ELR (cell line): ENCODE data around the gene DNAJC6.
"Not testable (repeated sequence)": the region's sequence is repeated elsewhere in the genome, so short reads cannot be mapped to it uniquely, and the experiment has no call there.

Experiments
- DNase-seq: peaks from one replicate; pipeline ENCODE4 v3.0.0-alpha.2; 2015; ENCODE audit warnings: low read depth

Gene DNAJC6

DNA sequence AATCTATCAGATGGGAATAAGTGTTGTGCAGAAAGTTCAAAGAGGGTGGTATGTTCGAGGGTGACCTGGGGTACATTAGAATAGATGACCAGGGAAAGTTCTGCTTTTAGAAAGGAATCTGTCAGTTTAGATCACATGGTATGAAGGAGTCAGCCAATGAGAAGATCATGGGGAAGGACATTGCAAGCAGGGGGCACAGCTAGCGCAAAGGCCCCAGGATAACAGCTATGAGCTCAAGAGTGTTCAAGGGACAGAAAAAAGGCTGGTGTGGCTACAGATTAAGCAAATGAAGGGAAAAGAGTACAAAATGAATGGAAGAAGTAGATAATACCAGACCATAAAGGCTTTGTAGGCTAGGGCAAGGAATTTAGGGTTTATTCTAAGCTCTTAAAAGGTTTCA is 119.7 kb downstream of the DNAJC6 start:
- DNase-seq = no peak

DNA sequence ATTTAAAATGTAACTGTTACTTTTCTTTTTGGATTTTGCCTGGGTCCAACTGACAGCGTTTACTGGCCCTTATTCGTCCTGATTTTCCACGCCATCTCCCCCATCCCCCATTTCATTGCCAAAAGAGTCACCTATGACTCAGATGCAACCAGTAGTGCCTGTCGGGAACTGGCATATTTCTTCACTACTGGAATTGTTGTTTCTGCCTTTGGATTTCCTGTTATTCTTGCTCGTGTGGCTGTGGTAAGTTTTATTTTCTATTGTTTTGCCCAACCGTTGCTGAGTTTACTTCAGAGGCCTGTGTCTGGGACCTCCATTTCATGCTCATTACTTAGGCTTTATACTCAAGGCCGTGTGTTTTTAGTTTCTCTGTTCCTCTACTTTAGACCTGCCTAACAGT is 120.5 kb downstream of the DNAJC6 start:
- DNase-seq = peak; percentile 89

DNA sequence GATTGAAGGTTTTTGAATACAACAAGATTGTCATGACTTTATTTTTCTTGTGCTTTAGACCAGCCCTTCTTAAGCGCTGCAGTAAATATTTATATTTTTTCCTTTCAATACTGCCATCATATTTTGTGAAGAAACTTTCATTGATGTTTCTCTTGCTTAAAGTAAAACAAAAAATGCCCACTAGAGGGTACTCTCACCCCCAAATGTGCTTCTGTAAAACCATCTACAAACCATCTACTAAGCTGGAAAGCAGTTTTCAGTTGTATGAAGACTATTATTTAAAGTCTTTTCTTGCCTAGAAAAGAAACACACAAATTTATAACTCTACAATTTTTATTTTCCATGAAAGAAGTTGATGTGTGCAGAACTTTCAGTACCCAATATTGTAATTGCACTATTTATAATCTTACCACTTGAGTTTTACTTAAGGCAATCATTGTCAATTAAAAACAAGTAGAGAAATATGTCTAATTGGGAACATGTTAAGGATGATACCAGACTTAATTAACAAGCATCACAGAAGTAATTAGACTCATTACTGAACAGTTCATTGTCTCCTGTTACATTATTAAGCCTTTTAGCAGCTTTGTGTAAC is 121.9 kb downstream of the DNAJC6 start:
- DNase-seq = peak; percentile 71

DNA sequence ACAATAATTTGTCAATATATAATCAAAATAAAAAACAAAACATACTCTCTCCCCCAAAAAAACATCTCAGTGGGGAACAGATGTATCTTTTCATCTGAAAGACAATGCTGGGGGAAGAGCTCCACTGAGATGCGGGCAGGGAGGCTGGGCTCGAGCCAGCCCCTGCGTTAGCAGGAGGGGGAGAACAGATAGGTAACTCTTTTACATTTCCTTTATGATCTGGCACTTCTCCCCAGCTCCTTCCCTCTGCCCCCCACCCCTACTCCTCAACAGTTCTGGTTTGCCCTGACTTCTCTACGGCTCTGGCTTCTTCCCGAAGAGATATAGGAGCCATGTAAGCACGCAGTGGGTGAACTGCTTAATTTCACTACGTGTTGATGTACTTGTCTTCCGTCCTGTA is 123.6 kb downstream of the DNAJC6 start:
- no peak for DNase-seq

DNA sequence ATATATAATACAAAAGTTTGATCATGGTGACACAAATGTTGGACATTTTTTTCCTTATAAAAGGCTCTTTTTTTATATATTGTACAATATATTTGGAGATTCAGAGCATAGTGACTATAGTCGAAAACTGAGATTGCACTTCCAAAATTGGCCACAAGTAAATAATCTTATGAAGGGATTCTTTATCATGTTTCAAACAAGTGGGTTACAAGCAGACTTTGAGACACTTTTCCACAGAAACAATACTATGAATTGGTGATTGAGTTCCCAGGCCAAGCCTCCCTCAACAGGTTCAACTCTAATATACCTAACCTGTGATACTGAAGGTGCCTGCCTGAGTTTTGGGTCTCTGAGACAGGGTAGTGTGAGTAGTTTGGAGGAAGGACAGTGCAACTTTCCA is 124.9 kb downstream of the DNAJC6 start:
- DNase-seq = no peak

DNA sequence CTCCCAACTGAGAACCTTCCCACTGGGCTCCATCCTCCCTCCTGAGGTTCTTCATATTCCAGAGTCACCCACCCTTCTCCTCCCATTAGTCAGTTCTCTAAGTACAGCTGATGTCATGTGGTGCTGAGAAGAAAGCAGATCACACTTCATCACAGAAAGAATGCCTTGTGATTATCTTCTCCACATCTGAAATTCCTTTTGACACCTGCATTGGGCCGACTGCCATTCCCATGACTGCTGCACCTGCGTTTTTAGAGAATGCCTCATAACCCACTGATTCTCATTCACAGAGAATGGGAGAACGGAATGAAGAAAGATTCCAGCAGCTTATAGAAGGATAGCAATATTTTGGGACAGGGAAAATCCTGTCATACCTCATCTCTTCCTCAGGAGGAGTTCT is 125.4 kb downstream of the DNAJC6 start:
- no peak for DNase-seq

DNA sequence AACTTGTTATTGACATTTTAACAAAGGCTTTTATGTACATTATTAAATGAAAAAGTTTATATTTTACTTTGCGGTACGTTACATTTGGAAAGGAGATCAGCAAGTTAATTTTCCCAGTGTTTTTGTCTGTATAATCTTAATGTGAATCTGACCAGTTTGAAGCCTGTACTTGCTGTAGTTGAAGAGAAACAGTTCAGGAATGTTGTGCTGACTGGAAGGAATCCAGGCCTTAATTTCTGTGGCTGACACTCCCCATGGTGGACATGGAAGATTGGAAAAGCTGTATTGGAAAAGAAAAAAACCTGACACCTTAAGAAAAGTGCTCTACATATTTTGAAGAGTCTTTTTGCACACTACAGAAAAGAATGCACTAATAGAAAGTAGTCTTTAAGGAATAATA is 126.6 kb downstream of the DNAJC6 start:
- DNase-seq = no peak

DNA sequence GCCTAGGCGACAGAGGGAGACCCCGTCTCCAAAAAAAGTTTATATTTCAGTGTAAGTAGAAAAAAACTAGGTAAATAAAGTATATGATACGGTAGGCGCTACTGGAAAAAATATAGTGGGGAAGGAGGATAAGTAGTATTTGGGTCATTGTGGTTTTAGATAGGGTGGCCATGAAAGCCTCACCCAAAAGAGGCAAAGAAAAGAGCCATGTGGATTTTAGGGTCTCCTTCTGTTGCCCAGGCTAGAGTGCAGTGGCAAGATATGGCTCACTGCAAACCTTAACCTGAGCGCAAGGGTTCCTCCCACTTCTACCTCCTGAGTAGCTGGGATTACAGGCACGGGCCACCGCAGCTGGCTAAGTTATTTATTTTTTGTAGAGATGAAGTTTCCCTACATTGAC is 128.3 kb downstream of the DNAJC6 start:
- DNase-seq = no peak

DNA sequence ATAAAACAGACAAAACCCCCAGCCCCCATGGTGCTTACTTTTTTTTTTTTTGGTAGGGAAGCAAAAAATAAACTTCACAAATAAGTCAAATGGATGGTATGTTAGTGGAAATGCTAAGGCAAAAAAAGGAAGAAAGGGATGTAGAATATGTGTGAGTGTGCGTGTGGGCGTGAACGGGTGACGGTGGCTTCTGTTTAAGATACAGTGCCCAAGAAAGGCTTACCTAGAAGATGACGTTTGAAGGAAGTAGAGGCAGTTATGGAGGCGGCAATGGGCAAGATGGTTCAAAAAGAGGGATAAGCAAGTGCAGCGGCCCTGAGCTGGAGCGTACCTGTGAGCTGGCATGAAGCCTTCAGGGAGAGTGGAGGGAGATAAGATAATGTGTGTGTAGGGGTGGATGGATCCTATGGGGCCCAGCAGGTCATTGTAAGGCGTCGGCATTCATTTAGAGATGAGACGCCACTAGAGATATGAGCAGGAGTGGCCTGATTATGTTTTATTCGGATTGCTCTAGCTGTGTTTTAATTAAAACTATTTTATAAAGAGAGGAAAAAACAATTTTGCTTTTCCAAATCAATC is 131.1 kb downstream of the DNAJC6 start:
- no peak for DNase-seq

DNA sequence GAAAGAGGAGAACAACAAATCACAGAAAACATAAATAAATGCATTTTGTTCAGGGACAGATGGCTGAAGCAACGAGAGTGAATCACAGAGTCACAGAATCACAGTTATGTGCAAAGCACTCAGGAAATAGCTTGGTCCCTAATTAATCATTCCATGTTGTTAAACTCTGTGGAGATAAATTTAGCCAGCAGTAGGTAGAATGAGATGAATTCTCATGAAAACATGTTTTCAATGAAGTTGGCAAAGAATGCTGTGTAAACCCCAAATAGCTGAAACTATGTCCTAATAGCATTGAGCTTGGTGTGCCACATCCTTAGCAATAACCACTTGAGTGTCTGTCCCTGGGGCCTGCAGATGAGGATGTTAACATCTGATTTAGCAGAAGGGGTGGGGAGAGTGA is 131.6 kb downstream of the DNAJC6 start:
- DNase-seq = no peak

DNA sequence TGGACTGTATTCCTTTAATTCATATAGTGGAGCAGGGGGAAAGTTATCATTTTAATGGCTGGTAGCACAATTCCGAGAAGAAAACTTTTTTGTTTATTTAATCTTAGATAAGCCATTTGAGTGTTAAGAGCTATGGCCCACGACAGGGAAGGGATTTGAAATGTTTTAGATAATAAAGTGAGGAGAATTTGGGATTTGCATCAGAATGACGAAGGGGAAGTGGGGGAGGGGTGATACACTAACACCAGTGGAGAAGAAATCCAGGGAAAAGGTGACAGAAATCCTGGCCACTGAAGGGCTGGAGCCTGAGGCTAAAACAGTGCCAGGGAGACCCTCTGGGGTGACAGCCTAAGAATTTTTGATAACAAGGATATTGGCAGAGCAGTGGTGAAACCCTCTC is 132.1 kb downstream of the DNAJC6 start:
- no peak for DNase-seq

DNA sequence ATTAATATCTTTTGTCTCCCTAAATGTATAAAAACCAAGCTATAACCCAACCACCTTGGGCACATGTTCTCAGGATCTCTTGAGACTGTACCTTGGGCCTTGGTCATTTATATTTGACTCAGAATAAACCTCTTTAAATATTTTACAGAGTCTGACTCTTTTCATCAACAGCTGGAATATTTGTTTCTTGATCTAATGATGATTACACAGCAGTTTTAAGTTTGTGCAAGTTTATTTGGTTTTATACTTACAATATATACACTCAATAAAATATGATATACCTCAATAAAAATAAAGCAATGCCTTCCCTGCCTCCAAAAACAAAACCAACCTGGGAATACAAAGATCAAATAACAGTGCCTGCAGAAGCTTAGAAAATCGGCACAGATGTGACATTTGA is 133.1 kb downstream of the DNAJC6 start:
- no peak for DNase-seq

DNA sequence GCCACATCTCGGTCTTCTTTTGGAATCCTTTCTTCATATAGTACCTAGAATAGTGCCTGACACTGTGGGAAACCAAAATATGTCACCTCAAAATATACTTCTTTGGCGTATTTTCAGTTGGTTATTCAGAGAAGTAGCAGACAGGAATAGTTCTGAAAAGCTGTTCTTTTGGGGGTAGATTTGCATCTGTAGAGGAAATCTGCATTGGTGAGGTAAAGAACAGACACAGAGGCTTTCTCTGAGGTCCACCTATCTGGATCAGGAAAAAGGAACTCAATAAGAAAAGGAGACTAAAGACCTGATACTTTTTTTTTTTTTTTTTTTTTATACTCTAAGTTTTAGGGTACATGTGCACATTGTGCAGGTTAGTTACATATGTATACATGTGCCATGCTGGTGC is 134.3 kb downstream of the DNAJC6 start:
- DNase-seq = no peak

DNA sequence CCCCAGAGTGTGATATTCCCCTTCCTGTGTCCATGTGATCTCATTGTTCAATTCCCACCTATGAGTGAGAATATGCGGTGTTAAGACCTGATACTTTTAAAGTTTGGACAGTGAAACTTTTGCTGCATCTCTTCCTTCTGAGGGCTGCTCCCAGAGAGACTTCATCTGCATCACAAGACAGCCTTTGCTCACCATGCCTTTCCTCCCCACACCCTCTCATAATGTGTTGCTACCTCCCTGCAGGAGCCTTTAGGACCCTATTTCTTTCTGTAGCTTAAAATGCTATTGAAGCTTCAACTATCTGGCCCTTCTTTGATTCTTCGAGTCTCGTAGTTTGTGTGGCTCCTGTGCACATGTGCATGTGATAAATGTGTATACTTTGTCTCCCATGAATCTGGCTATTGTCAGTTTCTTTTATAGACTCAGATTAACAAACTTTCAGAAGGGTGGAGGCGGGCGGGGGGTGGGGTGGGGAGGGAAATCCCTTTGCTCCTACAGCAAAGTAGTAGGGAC is 134.8 kb downstream of the DNAJC6 start:
- DNase-seq = no peak

DNA sequence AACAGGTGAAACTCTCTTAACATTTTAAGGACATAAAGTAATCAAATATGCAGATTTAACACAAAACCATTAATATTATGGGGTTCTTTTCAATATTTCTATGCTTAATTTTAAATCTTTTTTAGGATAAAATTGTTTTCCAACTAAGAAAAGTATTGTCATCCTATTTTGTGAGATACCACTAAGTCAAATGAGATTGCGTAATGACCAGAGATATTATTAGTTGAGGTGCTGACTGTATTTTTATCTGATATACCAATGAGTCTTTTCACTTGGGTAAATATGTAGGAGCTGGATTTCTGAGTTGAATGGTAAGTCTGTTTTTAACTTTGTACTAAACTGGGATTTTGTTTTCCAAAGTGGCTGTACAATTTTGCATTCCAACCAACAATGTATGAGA is 136.5 kb downstream of the DNAJC6 start:
- no peak for DNase-seq

DNA sequence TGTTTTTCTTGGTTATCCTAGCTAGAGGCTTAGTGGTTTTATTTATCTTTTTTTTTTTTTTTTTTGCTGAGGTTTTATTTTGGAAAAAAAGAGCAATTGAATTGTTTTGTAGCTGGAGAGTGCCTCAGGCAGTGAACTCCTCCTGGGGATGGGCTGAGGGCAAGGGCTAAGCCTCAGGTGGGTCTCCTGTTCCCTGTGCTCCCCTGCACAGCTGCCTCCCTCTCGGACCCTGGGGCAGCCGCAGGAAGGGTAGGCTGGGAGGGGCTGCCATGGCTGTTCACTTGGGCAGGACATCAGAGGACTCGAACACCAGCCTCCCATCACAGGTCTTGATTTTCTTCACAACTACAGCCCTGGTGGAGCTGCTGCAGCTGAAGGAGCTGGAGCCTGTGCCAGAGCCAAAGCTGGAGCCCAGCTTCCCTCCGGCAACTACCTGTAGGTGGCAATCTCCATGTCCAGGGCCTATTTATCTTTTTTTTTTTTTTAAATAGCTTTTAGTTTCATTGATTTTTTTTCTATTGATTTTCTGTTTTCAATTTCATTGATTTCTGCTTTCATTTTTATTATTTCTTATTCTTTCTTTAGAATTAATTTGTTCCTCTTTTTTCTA is 140.0 kb downstream of the DNAJC6 start:
- no peak for DNase-seq

DNA sequence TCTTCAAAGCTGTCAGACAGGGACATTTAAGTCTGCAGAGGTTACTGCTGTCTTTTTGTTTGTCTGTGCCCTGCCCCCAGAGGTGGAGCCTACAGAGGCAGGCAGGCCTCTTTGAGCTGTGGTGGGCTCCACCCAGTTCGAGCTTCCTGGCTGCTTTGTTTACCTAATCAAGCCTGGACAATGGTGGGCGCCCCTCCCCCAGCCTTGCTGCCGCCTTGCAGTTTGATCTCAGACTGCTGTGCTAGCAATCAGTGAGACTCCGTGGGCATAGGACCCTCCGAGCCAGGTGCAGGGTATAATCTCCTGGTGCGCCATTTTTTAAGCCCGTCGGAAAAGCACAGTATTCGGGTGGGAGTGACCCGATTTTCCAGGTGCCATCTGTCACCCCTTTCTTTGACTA is 146.3 kb downstream of the DNAJC6 start:
- DNase-seq = not testable (repeated sequence)

DNA sequence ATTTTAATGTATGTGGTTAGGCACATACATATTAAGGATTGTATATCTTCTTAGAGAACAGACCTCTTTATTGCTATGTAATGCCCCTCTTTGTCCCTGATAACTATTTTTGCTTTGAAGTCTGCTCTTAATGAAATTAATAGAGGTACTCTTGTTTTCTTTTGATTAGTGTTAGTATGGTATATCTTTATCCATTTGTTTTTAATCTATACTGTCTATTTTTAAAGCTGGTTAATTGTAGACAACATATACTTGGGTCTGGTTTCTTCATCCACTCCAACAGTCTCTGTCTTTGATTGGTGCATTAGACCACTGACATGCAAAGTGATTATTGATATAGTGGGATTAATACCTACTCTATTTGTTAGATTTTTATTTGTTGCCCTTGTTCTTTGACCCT is 147.1 kb downstream of the DNAJC6 start:
- DNase-seq = no peak

DNA sequence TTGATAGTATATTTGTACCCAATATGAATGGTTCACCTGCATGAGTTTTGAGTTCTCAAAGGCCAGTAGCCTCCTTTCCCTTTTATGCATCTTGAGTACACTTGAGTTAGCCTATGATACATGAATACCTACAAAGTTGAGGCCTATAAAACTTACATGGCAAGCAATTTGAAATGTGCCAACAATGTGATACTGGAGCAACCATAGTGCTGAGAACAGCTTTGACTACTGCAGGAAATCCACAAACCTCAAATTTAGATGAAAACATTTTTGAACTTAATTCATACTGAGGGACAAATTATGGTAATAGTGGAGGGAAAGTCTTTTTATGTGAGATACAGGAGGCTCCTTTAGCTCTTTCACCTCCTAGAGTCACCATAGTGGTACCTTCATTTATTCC is 148.5 kb downstream of the DNAJC6 start:
- no peak for DNase-seq

DNA sequence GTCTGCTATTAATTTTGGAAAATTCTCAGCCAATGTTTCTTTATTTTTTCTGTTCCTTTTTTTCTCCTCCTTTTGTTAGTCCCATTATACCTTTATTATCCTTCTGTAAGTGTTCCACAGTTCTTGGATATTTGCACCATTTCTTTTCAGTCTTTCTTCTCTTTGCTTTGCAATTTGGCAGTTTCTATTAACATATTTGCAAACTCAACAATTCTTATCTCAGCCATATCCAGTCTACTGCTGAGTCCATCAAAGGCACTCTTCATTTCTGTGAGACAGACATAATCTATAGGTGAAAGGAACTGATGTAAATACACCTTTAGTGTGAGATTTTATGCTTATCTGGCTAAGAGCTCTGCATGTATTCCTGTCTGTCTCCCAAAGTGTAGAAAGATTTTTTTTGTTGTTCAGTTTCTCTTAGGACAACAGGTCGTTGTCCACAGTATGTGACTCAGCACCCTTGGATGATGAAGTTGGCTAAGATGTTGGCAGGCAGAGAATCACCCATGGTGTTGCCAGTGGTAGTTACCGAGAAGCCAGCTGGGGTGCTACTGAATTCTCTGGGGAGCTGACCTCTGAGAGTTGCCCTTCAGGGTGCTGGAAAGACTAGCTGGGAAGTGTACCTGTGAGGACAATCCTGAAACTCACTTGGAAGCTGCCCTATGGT is 149.5 kb downstream of the DNAJC6 start:
- peak; percentile 18 for DNase-seq

DNA sequence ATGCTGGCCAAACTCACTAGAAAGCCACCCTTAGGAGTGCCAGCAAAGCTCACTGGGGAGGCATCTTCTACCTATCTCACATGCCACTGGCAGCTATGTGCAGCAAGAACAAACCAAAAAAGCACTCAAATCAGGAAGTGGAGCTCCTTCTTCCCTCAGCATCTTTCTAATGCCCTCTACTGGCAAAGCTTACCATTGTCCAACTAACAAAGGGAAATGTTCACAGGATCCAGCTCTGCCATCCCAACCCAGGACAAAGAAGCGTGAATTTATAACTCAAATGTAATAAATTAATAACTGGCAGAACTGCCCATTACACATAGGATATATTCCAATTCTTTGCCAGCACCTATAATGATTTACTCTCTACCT is 150.0 kb downstream of the DNAJC6 start:
- peak; percentile 65 for DNase-seq
